Fibroblast of lung (primary cell): ENCODE data around the gene SEL1L. TPM values are rescaled to one million over a fixed set of nuclear protein-coding genes. Genes with fewer than 3 reads are reported as not detected.
A peak's percentile ranks its signal among the peaks of the same experiment; 100 is the strongest.
"Not testable (repeated sequence)": the region's sequence is repeated elsewhere in the genome, so short reads cannot be mapped to it uniquely, and the experiment has no call there.

ENCODE experiments used
- DNase-seq, 2 donors: peaks; one replicate each; pipeline versions ENCODE4 v3.0.0 to v3.0.0-alpha.2; 2010; ENCODE audit warnings: low read depth in 2 of 2
- H2AFZ ChIP-seq: 2 replicates; pipeline ENCODE4 v1.5.1; 2012; ENCODE audit warnings: low read length, control low read depth, inconsistent platforms
- H3K27ac ChIP-seq: 2 replicates; pipeline ENCODE4 v1.5.1; 2011; ENCODE audit warnings: low read length, control low read depth; ENCODE audit not compliant: insufficient read depth
- H3K27me3 ChIP-seq: 2 replicates; pipeline ENCODE4 v1.5.1; 2011; ENCODE audit warnings: mild to moderate bottlenecking, low read length; ENCODE audit not compliant: control insufficient read depth, insufficient read depth
- H3K36me3 ChIP-seq: 2 replicates; pipeline ENCODE4 v1.5.1; 2011; ENCODE audit warnings: low read length; ENCODE audit not compliant: control insufficient read depth, insufficient read depth
- H3K4me1 ChIP-seq: 2 replicates; pipeline ENCODE4 v1.5.1; 2011; ENCODE audit warnings: low read length; ENCODE audit not compliant: control insufficient read depth, insufficient read depth; ENCODE audit errors: extremely low read depth
- H3K4me2 ChIP-seq: 2 replicates; pipeline ENCODE4 v1.5.1; 2011; ENCODE audit warnings: low read length, control low read depth; ENCODE audit not compliant: insufficient read depth; ENCODE audit errors: extremely low read depth
- H3K4me3 ChIP-seq, 4 experiments: fragments of 200-600 bp in 1 of 4; sonication (generic) in 1 of 4; replicated peaks in 1 of 4; 2 replicates each; pipeline ENCODE4 v1.5.1; 2011 to 2016; ENCODE audit warnings: low read length in 4 of 4, low read depth in 3 of 4, mild to moderate bottlenecking in 3 of 4, control low read depth in 2 of 4, inconsistent platforms in 1 of 4, mixed read lengths in 1 of 4; ENCODE audit not compliant: insufficient read depth in 1 of 4; ENCODE audit errors: control extremely low read depth in 1 of 4
- H3K79me2 ChIP-seq: 2 replicates; pipeline ENCODE4 v1.5.1; 2012; ENCODE audit warnings: mild to moderate bottlenecking, low read length, inconsistent platforms; ENCODE audit not compliant: control insufficient read depth, insufficient read depth
- H3K9ac ChIP-seq: 2 replicates; pipeline ENCODE4 v1.5.1; 2011; ENCODE audit warnings: mild to moderate bottlenecking, low read length, control low read depth; ENCODE audit not compliant: insufficient read depth
- H3K9me3 ChIP-seq: 2 replicates; pipeline ENCODE4 v1.5.1; 2012; ENCODE audit warnings: low read depth, low read length; ENCODE audit not compliant: control insufficient read depth, insufficient read depth
- H4K20me1 ChIP-seq: 2 replicates; pipeline ENCODE4 v1.5.1; 2011; ENCODE audit warnings: low read length; ENCODE audit not compliant: control insufficient read depth, insufficient read depth; ENCODE audit errors: extremely low read depth
- CTCF ChIP-seq, 2 donors: IDR thresholded peaks in 1 of 2; conservative IDR thresholded peaks in 1 of 2; 1 replicate in 1 of 2; 2 replicates in 1 of 2; pipeline ENCODE4 v1.5.1; 2011 to 2012; ENCODE audit warnings: low read length in 2 of 2, control low read depth in 1 of 2, inconsistent platforms in 1 of 2, low read depth in 1 of 2, mild to moderate bottlenecking in 1 of 2
- EZH2 ChIP-seq: IDR thresholded peaks from 2 replicates; pipeline ENCODE4 v1.5.1; 2012; ENCODE audit warnings: low read length, control low read depth, mild to moderate bottlenecking; ENCODE audit errors: missing control alignments
- polyA plus RNA-seq, 2 donors: library from polyadenylated mRNA; depleted of rRNA in 1 of 2; stranded (reverse) in 1 of 2; unstranded in 1 of 2; fragments of >200 nt; gene quantifications; 2 replicates each; pipeline ENCODE4 v1.2.1, GENCODE V29; 2011 to 2012; ENCODE audit warnings: missing spikeins in 1 of 2
- total RNA-seq: library from RNA; depleted of rRNA; stranded (reverse); fragments of >200 nt; gene quantifications from 2 replicates; pipeline ENCODE4 v1.2.1, GENCODE V29; 2014

The SEL1L gene
- total and polyA plus RNA-seq, 2 donors (not counting 1 experiment from before 2014, with no cell fraction given) = 39.3 to 143 TPM

DNA sequence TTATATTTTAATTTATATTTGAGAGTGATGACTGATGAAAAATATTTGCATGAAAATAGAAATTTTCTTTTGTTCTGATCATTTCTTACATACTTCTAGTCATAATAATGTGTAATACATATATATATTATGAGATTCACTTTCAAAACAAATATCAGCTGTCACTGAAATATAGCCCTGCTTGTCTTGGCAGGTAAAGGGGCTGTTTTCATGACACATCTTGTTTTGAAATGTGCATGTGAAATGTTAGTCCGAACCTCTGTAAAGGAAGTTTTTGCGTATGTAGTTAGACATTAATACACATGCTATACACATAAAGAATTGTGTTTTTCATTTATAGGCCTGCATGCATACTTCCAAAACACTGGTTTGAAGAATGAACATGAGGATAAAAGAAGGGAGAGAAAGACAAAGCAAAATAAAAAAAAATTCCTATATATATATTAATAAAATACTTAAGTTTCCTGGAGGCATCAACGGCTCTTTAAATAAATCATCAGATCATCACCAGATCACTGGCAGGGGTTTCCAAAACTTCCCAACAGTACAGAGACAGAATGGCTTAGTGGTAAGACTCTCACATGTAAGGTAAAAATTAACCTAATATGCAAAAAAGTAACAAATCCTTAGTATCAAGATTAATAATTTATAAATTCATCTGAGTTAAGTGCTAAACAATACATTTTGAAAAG, 60.1 kb downstream of the SEL1L start:
- H3K27me3 ChIP-seq = no peaks in the 10 kb centered on the region
- no peak overlapping the region for H2AFZ ChIP-seq
- H3K9ac ChIP-seq = no peak overlapping the region
- no peak for DNase-seq
- no peaks in the 10 kb centered on the region for H3K79me2 ChIP-seq
- H3K9me3 ChIP-seq = no peaks in the 10 kb centered on the region
- peaks cover 10% of the 10 kb centered on the region for H3K36me3 ChIP-seq
- H4K20me1 ChIP-seq = no peaks in the 10 kb centered on the region
- no peak overlapping the region for H3K4me3 ChIP-seq
- no peak overlapping the region for H3K4me2 ChIP-seq
- no peaks in the 10 kb centered on the region for H3K4me1 ChIP-seq
- H3K27ac ChIP-seq = no peak overlapping the region
- TF ChIP-seq EZH2 (no peak), CTCF (conservative IDR thresholded peaks at IDR 0.05 in 1 of 2, IDR thresholded peaks at IDR 0.05 in 1 of 2; ENCODE audit: low read depth in 1 of 2, low read length in 2 of 2) (no peak)

DNA sequence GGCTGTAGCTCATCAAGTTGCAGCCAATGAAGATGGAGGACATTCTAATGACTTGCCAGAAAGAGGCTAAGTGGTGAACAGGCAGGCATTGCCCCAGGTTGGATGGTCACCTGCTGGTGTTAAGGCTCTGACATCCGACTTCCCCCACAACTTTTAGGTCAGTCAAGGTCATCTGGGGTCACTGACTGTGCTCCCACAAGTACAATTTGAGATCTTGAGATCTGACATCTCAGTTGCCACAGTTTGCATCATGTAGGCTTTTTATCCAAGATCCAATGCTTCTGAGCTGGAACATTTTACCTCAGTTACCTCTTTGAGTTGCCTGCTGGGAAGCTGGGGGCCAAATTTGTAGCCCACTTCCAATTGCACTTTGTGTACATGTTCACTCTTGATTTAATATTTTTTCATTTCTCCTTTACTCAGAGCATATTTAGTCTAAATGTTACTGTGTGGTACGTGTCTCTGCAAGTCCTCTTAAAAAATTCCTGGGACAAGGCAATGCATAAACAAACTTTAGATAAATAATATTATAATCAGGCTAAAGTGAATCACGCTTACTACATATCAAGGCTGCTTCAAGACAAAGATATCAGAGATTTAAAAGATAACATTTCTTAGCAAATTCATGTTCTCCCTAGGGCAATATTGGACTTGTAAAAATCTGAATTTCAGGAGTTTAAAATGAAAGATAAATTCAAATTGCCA, 61.4 kb downstream of the SEL1L start:
- Histone ChIP-seq H3K4me2 (no peak overlapping the region), H3K36me3 (peaks cover 5% of the 10 kb centered on the region), H4K20me1 (no peaks in the 10 kb centered on the region), H3K27me3 (no peaks in the 10 kb centered on the region), H3K27ac (no peak overlapping the region), H3K9ac (no peak overlapping the region), H3K79me2 (no peaks in the 10 kb centered on the region), H2AFZ (no peak overlapping the region), H3K4me3 (no peak overlapping the region), H3K9me3 (no peaks in the 10 kb centered on the region), H3K4me1 (no peaks in the 10 kb centered on the region)
- TF ChIP-seq CTCF (conservative IDR thresholded peaks at IDR 0.05 in 1 of 2, IDR thresholded peaks at IDR 0.05 in 1 of 2; ENCODE audit: low read depth in 1 of 2, low read length in 2 of 2) = no peak
- TF ChIP-seq EZH2 = no peak
- peak in 1 of 2 donors; percentile 25 for DNase-seq

DNA sequence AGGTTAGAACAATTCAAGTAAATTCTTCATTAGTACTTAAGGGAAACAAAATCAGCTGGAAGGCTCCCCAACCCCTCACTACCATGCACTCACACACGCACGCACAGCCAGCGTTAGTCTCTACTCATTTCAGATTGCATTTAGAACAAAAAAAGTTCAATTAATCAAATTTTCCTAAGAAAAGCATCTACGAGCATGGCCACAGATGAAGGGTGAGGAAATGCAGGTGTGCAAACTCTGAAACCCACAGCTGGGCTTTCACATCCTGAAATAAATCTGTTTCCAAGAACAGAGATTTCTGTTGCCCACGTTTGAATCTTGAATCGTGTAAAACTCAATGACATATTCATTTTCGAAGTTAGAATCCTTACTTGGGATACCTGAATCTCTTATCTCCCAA, 62.6 kb downstream of the SEL1L start:
- no peaks in the 10 kb centered on the region for H3K9me3 ChIP-seq
- H2AFZ ChIP-seq = no peak overlapping the region
- no peak overlapping the region for H3K27ac ChIP-seq
- H3K4me1 ChIP-seq = no peaks in the 10 kb centered on the region
- no peak for TF ChIP-seq EZH2
- TF ChIP-seq CTCF (conservative IDR thresholded peaks at IDR 0.05 in 1 of 2, IDR thresholded peaks at IDR 0.05 in 1 of 2; ENCODE audit: low read depth in 1 of 2, low read length in 2 of 2) = no peak
- H3K36me3 ChIP-seq = peaks cover 1% of the 10 kb centered on the region
- H3K9ac ChIP-seq = no peak overlapping the region
- no peaks in the 10 kb centered on the region for H3K79me2 ChIP-seq
- no peaks in the 10 kb centered on the region for H3K27me3 ChIP-seq
- H3K4me2 ChIP-seq = no peak overlapping the region
- no peak overlapping the region for H3K4me3 ChIP-seq
- H4K20me1 ChIP-seq = no peaks in the 10 kb centered on the region
- DNase-seq = no peak

DNA sequence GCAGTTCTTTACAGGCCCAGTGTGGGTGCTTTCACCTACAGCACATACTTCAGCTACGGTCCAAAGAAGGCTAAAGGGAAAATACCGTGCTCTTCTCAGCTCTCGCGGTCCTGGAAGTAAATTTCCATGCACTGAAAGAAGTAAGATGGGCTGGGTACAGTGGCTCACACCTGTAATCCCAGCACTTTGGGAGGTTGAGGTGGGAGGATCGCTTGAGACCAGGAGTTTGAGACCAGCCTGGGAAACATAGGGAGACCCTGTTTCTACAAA, 63.2 kb downstream of the SEL1L start:
- not testable (repeated sequence) for H3K36me3 ChIP-seq, H3K9ac ChIP-seq, H3K9me3 ChIP-seq, H3K79me2 ChIP-seq, H2AFZ ChIP-seq, H3K27ac ChIP-seq, H3K27me3 ChIP-seq, DNase-seq, H3K4me3 ChIP-seq, H3K4me1 ChIP-seq, H4K20me1 ChIP-seq, H3K4me2 ChIP-seq
